Effector CD8-positive, alpha-beta T cell (primary cell): ENCODE data around the gene REPS2.

Source experiments
- DNase-seq: peaks from one replicate; lab custom pipeline; 2025; lab: John Stamatoyannopoulos, UW

Gene REPS2

DNA sequence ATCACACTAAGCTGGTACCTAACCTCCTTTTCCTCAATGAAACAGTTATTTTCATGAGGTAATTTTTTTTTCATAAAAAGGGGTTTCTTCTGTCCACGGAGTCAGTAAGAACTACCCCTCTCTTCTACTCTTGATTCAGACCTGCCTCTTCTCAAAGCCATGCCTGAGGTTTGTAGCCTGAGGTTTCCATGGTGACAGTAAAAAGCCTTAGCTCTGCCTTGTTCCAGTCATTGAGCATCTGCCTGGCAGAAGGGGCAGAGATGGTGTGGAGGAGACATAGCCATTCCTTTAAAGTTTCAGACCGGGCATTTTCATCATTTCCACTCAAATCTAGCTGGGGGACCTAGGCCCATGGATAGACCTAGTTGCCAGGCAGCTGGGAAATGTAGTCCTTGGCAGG lies 135.5 kb downstream of the REPS2 start:
- no peak for DNase-seq

GRCh38 chrX:17082831-17083230 lies 136.4 kb downstream of the REPS2 start:
- no peak for DNase-seq

DNA sequence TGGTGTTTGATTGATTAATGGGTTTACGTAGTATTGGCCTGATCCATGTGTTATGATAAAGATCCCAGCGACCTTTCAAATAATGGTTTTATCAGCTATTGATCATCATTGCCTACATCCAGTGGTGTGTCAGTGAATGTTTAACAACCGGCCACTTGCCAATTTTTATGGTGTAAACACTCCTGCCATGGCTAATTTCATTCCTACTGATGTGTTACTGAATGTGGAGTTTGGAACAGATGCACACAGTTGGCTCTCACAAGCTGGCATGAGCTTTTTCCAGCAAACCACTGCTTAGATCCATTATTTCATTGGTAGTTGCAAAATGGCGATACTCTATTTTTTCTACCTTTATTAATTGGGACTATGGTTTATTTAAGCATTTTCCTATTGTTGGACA lies 139.9 kb downstream of the REPS2 start:
- DNase-seq, result no peak

- DNase-seq, result no peak
Measured at GRCh38 chrX:17095161-17095560, 148.7 kb downstream of the REPS2 start.

GRCh38 chrX:17098516-17099247 lies 152.2 kb downstream of the REPS2 start:
- DNase-seq, result no peak

DNA sequence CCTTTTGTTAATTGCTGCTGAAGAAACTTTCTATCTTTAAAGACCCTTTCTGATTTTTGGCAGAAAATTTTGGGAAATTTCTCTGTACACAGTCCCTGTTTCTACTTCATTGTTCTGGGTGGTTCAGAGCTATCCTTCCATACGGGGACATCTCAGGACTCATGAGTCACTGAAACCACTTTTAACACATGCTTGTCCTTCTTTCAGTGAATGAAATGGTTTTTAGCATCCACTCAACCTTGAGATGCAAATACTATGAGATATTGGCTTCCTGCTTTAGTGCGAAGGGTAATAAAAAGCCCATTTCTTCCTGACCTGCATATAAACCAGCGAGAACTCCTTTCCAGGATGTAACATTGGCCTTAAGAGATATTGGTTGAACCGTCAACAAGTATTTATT lies 158.0 kb downstream of the REPS2 start:
- no peak for DNase-seq

- DNase-seq, result no peak
Measured at GRCh38 chrX:17120816-17121215, 174.4 kb downstream of the REPS2 start.

- no peak for DNase-seq
Measured at GRCh38 chrX:17154001-17154400, 207.5 kb downstream of the REPS2 start.

GRCh38 chrX:17160975-17161374 lies 214.5 kb downstream of the REPS2 start:
- DNase-seq, result no peak

DNA sequence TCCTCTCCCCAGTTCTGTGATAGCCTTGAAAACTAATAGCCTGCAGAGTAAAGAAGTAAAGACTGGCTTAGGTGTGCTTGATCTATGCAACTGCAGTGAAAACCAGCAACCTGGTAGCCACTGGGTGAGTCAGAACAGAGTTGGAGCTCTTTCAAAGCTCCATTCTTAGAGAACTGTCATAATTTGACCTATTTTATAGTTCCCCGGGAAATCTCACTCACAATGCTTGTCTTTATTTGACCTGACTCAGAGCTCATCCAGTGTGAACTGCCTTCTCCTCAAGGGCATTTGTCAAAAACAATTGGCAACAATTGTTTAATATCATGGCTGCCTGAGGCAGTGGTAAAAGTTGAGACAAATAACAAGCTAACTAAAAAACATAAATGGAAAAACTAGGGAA lies 215.5 kb downstream of the REPS2 start:
- no peak for DNase-seq

DNA sequence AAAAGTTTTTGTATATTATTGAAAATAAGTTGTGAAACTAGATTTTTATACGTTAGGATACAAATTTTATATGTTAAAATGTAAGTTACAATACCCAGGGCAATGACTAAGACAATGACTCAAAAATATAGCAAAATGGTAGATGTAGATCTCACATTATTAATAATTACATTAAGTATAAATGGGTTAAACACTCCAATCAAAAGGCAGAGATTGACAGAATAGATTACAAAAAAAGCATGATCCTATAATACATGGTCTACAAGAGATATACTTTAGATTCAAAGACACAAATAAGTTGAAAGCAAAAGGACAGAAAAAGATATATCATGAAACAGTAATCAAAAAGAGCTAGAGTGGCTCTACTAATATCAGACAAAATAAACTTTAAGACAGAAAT lies 217.6 kb downstream of the REPS2 start:
- DNase-seq, result no peak

GRCh38 chrX:17164941-17165340 lies 218.5 kb downstream of the REPS2 start:
- DNase-seq, result no peak

- DNase-seq, result no peak
Measured at GRCh38 chrX:17167915-17168314, 221.5 kb downstream of the REPS2 start.

GRCh38 chrX:17170973-17171372 lies 224.5 kb downstream of the REPS2 start:
- no peak for DNase-seq

DNA sequence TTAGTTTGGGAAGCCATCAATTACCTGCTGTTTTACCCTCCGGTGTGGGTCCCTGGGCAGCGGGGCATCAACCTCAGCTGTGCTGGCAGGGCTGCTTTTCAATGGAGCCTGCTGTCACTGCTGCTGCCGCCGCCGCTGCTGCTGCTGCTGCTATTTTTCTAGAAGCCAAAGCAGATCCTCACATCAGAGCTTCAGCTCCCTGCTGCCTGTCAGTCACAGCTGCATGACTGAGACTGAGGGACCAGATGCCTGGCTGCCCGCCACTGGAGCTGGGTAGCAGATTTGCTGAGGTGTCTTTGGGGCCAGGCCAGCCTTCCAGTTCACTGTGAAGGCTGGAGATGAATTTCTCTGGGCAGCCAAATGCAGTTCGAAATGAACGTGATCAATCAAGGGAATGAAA lies 228.2 kb downstream of the REPS2 start:
- no peak for DNase-seq

DNA sequence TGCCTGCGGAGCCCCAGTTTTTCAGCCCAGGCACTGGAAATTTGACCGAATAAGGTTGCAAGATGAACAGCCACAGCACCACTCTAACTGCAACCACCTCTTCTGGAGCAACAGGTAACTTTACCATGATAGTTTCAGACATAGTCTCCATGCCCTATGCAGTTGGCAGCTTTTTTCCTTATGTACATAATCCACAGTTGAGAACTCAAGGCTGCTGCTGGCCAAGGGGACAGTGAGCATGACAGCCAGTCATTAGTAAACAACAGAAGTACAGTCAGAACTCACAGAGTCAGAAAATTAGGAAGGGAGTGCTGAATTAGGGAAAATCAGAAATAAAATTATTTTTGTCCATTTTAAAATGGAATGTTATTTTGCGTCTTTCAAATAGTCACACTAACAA lies 235.9 kb downstream of the REPS2 start:
- no peak for DNase-seq

DNA sequence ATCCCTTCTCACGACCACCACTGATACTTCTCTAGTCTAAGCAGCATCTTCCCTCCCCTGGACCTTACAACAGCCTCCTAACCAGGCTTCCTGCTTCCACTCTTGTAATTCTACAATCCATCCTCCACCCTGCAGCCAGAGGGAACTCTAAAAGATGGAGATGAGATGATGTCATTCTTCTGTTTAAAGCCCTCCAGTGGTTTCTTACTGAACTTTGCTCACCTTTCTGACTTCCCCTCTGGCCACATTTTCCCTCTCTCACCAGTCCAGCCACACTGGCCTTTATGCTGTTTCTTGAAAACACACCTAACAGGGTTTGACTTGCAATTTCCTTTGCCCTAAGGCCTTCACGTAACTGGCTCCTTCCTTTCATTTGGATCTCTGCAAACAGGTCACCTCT lies 237.1 kb downstream of the REPS2 start:
- no peak for DNase-seq

DNA sequence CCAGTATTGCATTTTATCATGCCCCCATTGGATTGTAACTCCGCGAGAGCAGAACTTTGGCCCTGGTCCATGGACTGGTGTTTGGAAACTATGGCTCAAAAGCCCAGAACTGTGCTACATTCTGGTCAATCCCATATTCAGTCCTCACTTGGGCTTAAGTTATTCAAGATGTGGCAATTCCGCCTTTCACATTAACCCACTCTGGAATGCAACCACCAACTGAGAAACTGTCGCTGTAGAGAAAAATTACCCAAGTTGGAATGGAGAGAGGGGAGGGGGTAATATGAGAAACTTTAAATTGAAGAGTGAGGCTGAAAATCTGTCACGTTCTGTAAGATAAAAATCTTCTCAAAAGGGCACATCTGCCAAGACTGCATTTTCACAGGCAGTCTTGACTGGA lies 239.0 kb downstream of the REPS2 start:
- no peak for DNase-seq

- no peak for DNase-seq
Measured at GRCh38 chrX:17187136-17187756, 240.8 kb downstream of the REPS2 start.

DNA sequence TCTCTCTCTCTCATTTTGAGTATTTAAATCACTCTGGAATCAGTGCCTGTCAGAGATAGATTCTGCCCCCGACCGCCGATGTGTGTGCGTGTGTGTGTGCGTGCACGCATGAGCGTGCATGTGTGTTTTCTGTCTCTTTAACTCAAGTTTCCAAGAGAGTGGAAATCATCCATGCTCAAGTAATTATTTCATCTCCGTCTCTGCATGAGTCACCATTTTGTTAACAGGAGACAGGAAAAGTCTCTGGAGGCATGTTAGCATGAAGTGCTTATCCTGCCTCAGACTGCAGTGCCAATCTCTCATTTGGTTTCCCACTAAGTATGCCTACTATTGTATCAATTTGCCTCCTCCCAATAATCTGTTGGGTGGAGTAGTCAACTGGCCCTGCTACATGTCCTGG lies 245.6 kb downstream of the REPS2 start:
- DNase-seq, result no peak
